ENCODE results near the gene HRAS. TPM values are rescaled to one million over a fixed set of nuclear protein-coding genes. Genes with fewer than 3 reads are reported as not detected.

HRAS gene
- total and polyA plus RNA-seq, 2 donors (not counting 1 experiment from before 2014, with no cell fraction given), result 63.5 to 86.0 TPM

DNA sequence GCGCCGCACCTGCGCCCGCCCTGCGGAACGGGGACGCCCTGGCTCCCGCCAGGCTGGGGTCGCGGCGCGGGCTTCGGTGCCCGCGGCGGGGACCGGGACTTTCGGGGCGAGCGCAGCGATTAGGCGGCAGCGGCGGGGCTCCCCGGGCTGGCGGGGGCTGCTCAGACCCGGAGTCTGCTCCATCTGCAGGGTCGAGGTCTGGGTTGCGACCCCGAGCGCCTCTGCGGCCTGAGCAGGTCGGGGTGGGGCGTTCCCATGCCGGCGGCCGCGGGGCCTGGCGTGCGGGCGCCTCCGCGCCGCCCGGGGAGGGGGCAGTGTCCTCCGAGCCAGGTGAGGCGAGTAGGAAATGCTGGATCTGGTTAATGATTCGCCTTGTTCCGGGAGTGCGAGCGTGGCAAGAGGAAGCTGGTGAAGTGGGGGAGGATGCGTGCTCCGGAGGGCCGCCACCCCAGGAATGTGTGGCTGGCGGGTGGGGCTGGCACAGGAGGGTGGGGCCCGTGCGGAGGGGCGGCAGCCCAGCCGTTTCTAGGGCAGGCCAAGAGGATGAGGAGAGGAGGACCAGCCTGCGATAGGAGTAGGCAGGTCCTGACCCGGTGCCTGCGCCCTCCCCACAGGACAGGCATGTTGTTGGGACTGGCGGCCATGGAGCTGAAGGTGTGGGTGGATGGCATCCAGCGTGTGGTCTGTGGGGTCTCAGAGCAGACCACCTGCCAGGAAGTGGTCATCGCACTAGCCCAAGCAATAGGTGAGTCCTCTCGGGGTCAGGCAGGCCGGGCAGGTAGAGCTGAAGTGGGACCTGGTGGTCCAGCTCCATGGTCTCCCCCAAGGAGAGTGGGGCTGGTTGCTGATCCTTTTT is 26.0 kb upstream of the HRAS start:
- peak overlapping the region; percentile 15 to 70 (median 53) for H3K4me3 ChIP-seq (ENCODE audit: control extremely low read depth in 1 of 5, extremely low read depth in 1 of 5, insufficient read depth in 1 of 5, low read depth in 2 of 5, low read length in 4 of 5)
- H3K9ac ChIP-seq (ENCODE audit: low read length), result peak overlapping the region; percentile 73
- H3K9me3 Mint-ChIP-seq (ENCODE audit: insufficient read depth), result no peaks in the 10 kb centered on the region
- CTCF ChIA-PET, result no interaction called here
- POLR2A ChIA-PET, result interaction anchor here (1.0 to 1.1 kb wide), 2 partner anchors 15 to 26 kb away, joined by 3 read pairs; partner anchors contain the start of genes HRAS and PHRF1
- peaks cover 11 to 26% of the 10 kb centered on the region in 2 donors for H3K4me1 ChIP-seq (ENCODE audit: control insufficient read depth in 2 of 2, insufficient read depth in 2 of 2, low read length in 2 of 2)
- H3K36me3 ChIP-seq (replicated peaks in 1 of 2; ENCODE audit: control extremely low read depth in 1 of 2, control insufficient read depth in 1 of 2, extremely low read depth in 1 of 2, insufficient read depth in 2 of 2, low read length in 1 of 2), result no peaks in the 10 kb centered on the region
- H3K27me3 ChIP-seq (replicated peaks in 1 of 4; ENCODE audit: control extremely low read depth in 1 of 4, control insufficient read depth in 3 of 4, insufficient read depth in 4 of 4, low read length in 3 of 4), result peaks cover 0 to 5% (median under 1%) of the 10 kb centered on the region in 4 experiments
- peaks cover 31% of the 10 kb centered on the region for H4K20me1 ChIP-seq (ENCODE audit: control insufficient read depth, insufficient read depth, low read length, poor library complexity, severe bottlenecking)
- peak; percentile 1 for ATAC-seq (ENCODE audit: low read depth)
- peak overlapping the region; percentile 78 for H3K27ac Mint-ChIP-seq
- H3K9me3 ChIP-seq (ENCODE audit: control extremely low read depth in 1 of 3, control insufficient read depth in 2 of 3, insufficient read depth in 1 of 3, low read length in 2 of 3), result no peaks in the 10 kb centered on the region
- peak overlapping the region in 1 of 2 donors; percentile 45 for H3K27ac ChIP-seq (ENCODE audit: low read length in 2 of 2)
- peak overlapping the region; percentile 88 for H3K4me3 Mint-ChIP-seq
- no peak for TF ChIP-seq EZH2 (IDR thresholded peaks at IDR 0.05; ENCODE audit: borderline replicate concordance, insufficient read depth, low read depth, low read length, poor library complexity, severe bottlenecking)
- TF ChIP-seq, protein P1, sequence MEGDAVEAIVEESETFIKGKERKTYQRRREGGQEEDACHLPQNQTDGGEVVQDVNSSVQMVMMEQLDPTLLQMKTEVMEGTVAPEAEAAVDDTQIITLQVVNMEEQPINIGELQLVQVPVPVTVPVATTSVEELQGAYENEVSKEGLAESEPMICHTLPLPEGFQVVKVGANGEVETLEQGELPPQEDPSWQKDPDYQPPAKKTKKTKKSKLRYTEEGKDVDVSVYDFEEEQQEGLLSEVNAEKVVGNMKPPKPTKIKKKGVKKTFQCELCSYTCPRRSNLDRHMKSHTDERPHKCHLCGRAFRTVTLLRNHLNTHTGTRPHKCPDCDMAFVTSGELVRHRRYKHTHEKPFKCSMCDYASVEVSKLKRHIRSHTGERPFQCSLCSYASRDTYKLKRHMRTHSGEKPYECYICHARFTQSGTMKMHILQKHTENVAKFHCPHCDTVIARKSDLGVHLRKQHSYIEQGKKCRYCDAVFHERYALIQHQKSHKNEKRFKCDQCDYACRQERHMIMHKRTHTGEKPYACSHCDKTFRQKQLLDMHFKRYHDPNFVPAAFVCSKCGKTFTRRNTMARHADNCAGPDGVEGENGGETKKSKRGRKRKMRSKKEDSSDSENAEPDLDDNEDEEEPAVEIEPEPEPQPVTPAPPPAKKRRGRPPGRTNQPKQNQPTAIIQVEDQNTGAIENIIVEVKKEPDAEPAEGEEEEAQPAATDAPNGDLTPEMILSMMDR (IDR thresholded peaks at IDR 0.05), result no peak
- H3K27me3 Mint-ChIP-seq, result no peaks in the 10 kb centered on the region
- DNase-seq, result no peak
- intact Hi-C loops (cut with micrococcal nuclease), result loop anchor here (2.0 to 5.0 kb wide), 2 partner anchors 55 to 186 kb away; partner anchors contain the start of genes RNH1 and TALDO1
- 7% methylated on average over 67 of the region's 67 CpGs for WGBS (ENCODE audit: insufficient coverage)
- peaks cover 18% of the 10 kb centered on the region for H3K79me2 ChIP-seq (ENCODE audit: control insufficient read depth, insufficient read depth, low read length)
- peaks cover 16% of the 10 kb centered on the region for H3K4me1 Mint-ChIP-seq
- H2AFZ ChIP-seq (ENCODE audit: insufficient read depth, low read depth, low read length, poor library complexity, severe bottlenecking), result peak overlapping the region; percentile 83
- H3K4me2 ChIP-seq (replicated peaks; ENCODE audit: low read depth, low read length, poor library complexity, severe bottlenecking), result peak overlapping the region; percentile 87

Data from B cell (primary cell).